ENCODE results near the gene RWDD1.

The RWDD1 gene, protein sequence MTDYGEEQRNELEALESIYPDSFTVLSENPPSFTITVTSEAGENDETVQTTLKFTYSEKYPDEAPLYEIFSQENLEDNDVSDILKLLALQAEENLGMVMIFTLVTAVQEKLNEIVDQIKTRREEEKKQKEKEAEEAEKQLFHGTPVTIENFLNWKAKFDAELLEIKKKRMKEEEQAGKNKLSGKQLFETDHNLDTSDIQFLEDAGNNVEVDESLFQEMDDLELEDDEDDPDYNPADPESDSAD

DNA sequence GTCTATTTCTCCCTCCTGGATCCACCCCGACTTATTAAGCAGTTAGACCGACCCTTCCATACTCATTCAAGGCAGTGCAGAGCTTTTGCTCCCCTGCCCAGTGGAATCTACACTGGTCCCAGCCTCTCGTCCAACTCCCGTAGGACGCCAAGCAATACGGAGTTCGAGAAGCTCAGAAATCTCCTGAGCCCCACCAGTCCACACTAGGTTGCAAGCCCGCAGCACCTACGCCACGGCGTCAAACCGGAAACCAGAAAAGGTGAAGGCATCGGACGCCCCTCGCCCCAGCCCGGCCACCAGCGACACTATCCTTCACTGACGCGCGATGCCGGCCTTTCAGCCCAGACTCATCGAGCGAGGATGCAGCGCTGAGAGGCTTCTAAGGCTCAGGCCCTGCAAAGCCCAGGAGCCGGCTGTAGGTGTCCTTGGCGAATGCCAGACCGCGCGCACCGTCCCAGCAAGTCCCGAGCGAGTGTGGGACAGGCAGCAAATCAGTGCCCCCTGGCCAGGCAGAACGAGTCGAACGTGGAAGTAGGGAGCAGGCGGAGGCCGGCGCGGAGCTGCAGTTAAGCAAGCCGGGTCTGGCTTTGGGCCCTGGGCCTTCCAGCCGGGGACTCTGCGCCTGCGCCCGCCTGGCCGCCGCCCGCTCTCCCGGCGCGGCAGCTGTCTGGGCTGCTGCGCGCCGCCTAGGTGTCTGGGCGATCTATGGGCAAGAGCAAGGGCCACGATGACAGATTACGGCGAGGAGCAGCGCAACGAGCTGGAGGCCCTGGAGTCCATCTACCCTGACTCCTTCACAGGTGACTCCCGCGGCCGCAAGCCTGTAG, at the start of gene RWDD1:
TSS of gene RWDD1 (plus strand) at position 649 of the 827 bp plus-strand sequence. CDS start at position 728, 79 bp downstream.
- peak; percentile 93 to 97 for DNase-seq

DNA sequence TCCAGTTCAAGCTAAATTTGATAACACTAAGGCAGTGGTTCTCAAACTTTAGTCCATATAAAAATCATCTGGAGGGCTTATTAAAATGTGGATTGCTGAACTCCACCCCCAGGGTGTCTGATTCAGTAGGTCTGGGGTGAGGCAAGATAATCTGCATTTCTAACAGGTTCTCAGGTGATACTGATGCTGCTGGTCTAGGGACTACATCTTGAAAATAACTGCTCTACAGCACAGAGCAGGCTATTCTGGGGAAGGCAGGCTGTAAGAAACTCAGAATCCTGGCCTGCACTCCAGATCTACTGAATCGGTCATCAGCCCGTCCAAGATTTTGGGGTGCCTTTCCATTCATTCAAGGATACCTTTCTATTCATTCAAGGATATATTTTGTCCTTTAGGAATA, 48.4 kb upstream of the RWDD1 start:
- DNase-seq = no peak

DNA sequence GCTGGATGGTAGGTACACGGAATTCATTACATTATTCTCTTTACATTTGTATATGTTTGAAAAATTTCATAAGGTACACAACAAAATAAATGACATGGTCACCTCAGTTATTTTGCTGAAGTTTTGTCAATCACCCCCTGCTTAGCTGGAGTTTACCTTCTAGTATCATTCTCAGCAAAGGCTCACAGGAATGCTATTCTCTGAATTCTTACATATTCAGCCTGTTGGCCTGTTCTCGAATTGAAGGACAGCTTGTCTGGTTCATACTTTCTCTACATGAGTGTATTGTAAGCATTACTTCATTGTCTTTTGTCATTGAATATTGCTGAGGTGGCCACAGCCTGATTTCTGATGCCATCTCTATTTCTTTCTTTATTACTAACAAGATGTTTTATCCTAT, 47.1 kb upstream of the RWDD1 start:
- no peak for DNase-seq

DNA sequence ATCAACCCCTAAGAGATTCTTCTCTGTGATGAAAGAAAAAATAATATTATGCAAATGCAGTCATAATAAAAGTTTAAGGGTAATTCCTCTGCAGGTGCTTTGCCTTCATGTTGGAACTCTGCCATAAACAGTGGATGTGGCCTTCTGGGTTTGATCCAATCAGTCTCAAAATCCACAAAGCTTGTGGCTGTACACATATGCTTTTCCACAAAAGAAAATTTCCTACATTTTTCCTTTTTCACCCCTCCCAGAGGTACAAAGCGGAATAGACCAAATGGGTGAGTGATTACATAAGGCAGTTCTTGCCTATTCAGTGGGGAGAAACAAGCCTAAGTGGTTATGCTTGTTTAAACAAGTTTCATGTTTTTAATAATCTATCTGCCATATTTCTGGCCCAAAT, 43.2 kb upstream of the RWDD1 start:
- DNase-seq = peak; percentile 2 to 15

DNA sequence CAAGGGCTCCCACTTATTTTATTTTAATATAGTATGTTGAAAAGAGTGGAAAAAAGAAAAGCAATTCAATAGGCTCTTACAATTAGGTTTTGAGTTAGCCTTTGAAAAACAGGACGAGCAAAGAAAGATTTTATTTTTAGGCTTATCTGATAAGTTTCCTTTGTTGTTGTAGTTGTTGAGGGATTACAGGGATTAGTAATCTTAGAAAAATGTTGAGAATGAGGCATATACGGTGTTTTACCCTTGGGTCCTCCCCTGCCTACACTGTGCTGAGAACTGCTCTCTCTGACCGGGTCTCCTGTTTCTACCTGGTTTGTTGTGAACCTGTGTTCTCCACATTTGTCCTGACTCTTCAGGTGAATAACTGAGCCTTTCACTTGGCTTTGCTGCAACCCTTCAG, 42.5 kb upstream of the RWDD1 start:
- no peak for DNase-seq

DNA sequence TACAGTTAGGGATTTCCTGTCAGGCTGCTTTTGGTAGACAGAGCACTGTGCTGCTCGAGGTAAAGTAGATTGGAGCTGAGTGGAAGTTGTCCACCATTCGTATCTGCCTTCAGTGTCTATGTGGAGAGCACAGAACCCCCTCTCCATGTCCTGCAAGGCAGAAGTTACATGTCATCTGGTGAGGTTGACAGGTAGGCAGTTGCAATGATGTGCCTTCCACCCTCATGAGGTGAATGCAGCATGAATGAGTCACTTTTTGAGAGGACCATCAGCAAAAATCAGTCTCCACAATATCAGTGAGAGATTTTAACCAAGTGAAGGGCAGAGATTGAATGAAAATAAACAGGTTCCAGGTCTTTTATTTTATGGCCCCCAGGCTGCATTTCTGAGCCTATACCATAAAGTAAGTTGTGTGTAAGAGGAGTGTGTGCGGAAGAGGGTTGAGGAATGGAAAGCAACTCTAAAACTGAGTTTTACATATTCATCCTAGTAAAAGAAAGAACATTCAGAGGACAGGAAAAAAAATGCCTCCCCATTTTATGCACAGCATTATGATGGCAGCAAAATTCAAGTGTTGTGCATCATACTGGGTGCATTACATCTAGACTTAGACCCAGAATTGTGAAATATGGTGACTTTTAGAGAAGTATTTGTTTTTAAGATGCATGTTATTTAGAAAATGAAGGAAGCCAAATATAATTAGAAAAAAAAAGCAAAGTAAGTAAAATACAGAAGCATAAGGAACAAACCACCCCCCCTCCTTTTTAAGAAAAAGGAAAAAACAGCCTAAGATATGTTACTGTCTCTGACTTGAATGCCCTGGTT, 41.6 kb upstream of the RWDD1 start:
- no peak for DNase-seq

DNA sequence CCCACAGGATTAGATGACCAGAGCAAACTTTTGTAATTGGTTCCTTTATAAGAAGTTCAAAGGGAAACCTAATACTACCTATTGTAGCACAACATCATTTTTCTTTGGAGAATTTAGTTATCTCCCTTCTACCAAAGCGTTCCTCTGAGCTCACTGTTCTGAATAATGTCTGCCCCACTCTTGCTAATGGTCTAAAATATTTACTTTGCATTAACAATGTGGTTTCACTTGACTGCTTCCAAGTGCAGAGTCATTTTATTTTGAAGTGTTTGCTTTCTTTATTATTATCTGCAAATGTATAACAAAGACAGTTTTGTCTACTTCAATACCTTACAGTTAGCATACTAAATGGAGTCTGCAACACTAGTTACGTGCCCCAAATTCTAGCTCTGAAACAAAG, 40.9 kb upstream of the RWDD1 start:
- peak; percentile 29 to 78 for DNase-seq

DNA sequence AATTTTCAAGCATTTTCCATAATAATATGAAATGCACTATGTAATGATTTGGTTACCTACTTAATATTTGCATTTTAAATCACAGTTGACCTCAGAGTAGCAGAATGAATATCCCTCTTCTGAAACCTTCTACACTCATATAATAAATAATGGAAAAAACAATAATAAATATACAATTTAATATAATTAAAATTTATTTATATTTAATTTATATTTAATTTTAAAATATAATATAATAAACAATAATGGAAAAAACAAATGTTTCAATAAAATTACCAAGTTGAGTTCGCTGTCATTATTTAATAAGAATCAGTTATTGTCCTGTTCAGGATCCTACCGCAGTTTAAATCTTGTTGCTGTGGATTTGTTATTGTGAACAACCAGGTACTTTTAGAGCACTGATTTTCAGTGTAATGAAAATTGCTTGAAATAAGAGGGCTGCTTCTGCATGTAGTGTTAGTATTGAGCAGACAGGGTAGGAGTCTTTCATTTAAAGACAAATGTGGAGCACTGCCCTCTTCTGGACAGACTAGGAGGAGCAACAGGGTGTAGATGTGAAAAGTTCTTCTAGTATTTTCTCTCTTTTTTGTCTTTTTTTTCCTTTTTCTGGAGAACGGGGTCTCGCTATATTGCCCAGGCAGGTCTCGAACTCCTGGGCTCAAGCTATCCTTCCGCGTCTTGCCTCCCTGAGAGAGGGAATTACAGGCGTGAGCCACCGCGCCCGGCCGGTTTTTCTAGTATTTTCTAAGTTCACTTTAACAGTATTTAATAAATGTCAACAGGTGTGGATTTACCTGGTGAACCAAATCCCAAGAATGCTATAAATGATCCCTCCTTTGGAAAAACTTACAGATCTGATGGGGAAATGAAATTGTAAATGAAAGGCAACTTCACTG, 39.4 kb upstream of the RWDD1 start:
- DNase-seq = peak; percentile 20 to 49

DNA sequence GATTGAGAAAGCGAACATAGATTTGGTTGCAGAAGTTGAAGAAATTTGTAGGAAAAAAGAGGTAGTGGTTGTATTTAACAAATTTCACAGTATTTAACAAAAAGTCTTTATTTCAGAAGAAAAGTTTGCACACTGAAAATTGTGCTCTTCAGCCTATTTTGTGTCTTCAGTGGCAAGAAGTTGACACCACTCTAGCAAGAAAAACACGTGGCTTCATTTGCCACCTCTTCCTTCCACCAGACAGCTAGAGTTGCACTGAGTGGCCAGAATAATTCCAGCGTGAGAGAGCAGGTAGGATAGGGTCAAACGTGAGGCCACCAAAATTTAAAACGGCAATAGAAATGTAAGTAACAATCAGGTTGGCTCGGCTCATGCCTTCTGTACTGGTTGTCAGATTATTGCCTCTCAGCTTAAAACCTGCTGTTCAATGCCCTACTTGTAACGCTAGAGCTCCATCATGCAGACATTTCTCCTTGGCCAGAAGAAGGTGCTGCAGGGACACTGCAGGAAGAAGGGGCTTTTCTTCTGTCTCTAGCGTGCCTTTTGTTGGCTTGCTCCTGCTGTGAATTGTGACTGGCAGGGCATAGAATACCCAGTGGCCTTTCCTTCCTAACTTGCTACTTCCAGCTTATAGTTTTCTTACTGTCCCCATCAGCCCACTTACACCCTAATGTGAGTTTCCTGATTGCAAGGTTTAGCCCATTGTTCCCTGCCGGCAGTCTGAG, 37.9 kb upstream of the RWDD1 start:
- no peak for DNase-seq

DNA sequence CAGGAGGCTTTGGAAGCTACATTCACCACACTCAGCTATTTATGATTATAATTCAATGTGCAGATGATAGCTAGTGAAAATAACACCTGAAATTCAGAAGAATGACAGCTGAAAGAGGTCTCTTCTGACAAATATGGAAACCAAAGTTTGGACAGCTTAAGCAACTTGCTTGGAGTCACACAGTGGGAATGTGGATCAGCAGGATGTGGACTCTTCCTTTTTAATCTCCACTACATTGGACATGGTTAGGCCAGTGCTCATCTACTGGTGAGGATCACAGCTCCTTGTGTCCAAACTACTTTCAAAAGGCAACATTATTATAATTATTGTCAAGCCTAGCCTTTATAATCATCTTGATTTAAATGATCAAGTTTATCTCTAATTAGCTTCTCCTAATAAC, 36.2 kb upstream of the RWDD1 start:
- no peak for DNase-seq

DNA sequence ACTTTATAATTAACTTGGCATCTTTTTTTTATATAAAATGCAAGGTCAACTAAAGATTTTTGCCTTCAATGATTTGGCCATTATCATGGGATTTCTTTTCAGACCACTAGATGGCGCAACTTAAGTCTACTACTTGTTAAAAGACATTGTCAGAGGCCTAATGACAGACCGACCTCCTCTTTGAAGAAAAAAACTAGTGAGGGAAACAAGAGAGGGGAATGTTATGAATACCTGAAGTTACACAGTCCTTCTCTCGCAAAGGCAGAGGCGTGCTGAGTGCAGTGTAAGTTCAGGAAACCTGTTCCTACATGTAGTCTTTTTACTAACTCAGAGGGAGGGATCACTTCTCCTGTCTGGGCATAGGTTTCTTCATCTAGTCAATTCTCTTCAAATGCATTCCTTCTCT, 35.1 kb upstream of the RWDD1 start:
- peak; percentile 21 to 41 for DNase-seq

DNA sequence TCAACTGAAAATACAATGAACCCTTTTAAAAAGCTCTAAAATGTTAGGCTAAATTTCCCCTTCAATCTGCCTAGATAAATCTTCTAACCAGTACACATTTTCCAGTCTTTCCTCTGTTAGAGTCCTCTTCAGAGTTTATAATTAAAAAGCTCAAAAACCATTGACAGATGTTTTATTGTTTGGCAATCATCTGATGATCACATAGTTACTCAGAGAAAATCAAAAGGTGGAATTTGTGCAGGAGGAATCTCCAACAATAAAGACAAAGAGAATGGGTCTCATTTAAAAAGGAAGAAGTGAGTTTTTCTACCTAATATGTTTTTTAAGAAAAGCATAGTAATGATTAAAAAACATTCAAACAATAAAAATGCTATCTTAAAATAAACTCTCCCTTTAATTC, 28.9 kb upstream of the RWDD1 start:
- no peak for DNase-seq

DNA sequence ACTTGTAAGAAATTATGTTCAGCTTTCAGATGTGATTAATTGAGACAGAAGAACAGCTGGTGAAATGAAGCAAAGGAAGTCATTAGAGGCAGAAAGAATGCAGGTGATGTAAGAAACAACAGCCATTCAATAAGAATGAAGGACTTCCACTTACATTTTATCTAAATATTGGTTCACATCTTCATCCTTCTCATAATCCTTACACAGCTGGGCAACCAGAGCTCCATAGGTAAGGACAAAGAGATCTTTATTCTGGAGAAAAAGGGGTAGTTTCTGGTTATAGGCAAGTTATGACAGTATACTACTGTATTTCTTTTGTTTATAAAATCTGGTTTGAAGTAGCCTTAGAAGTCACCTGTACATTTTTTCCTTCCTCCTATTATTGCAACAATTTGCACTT, 28.2 kb upstream of the RWDD1 start:
- no peak for DNase-seq

DNA sequence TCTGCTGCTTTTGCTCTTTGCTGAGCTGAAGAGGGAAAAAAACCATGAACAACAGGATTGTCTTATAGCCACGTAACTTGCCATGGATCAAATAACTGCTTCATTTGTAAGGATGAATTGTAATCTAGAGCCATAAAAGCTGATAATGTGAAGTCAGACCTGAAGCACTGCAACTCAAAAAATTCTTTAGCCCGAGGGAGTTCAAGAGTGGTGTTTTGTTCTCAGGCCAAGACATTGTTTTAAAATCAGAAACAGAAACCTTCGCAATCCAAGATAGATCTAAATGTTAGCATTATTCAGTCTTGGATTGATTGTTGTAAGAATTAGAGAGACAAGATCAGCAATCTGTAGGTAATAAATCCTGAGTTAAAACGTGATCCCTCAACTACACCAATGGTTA, 25.7 kb upstream of the RWDD1 start, which contains the start of gene TRAPPC3L:
TSS of gene TRAPPC3L (minus strand) at position 34 of the 400 bp plus-strand sequence. CDS start 170 bp downstream, outside the sequence.
- DNase-seq = no peak

DNA sequence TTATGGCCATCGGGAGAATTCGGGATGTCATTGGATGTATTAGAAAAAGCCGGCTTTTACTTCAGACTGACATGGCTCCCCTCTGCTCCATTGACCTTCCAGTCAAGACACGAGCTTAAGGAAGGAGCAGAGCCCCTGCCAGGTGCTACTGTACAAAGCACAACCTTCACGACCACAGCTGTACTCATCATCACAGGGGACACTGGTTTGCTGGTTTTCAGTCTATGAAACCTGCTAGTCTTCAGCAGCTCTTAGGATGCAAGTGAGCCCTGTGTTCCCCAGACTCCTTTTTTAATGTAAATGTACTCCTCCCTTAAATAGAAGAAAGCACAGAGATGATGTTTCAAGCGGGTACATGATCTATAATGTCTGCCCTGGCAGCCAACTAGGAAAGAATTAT, 23.9 kb upstream of the RWDD1 start:
- no peak for DNase-seq

DNA sequence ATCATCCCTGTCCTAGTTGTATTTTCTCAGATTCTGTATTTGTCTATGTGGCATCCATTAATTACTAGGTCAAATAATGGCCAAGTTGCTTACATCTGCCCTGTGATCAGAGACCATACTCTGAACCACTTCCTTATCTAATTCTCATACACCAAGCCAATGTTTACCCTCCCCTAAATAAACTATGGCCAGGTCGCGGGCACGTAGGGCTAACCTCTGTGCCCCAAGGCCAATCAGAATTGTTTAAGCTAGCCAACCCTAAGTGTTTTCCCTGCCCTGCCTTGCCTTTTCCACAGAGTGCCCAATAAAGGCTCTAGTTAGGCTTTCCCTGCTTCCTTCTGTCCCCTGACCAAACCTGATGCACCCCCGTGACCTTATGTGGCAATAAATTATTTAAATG, 20.5 kb upstream of the RWDD1 start:
- DNase-seq = no peak

DNA sequence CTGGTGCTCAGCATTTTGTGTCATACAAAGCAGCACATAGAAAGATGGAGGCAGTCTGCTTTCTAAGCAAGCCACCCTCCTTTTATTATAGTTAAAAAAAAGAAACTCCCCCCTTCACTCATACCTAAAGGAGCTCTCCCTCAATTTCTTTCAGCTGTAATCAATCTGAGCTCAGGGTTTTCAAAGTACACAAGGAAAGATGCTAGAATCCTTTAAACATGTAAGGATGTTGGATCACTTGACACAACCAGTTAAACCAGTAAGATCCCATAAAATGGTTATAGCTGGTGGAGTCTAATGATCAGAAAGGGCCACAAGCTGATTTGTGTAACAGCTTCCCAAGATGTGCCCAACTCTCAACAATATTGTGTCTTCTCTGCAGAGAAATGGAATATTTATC, 17.9 kb upstream of the RWDD1 start, which contains the start of gene CALHM4:
TSS of gene CALHM4 (plus strand) at position 301 of the 400 bp plus-strand sequence. CDS start at position 344, 43 bp downstream.
- DNase-seq = no peak

DNA sequence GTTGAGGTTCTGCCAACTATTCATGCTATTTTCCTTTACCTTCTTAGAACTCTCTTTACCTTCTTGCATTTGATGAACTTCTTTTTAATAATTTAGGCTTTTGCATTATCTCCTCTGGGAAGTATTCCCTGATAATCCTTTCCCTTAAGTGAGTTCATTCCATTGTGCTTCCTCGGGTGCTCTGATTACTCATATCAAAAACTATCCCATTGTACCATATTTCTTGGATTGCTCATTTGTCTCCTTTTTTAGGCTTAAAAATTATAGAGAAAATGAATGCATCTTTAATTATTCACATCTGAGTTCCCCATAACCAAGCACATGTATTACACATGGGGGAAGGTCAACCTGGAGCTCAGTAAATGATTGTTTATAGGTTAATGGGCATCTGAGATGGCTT, 15.2 kb upstream of the RWDD1 start:
- DNase-seq = no peak

DNA sequence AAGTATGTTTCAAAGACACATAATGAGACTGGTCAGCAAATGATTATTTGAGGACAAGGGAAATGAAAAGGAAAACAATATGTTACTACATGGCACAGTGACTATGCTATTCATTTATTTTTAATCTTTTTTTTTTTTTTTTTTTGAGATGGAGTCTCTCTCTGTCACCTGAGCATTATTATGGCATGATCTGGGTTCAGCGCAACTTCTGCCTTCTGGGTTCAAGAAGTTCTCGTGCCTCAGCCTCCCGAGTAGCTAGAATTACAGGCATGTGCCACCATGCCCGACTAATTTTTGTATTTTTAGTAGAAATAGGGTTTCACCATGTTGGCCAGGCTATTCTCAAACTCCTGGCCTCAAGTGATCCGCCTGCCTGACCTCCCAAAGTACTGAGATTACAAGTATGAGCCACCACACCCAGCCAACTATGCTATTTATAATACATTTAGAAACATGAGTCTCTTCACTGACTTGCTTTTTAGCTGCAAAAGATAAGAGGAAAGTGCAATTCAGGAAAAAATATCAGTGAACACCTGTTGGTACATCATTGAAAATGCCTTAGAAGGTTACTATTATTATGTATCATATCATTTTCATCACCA, 14.4 kb upstream of the RWDD1 start:
- no peak for DNase-seq

DNA sequence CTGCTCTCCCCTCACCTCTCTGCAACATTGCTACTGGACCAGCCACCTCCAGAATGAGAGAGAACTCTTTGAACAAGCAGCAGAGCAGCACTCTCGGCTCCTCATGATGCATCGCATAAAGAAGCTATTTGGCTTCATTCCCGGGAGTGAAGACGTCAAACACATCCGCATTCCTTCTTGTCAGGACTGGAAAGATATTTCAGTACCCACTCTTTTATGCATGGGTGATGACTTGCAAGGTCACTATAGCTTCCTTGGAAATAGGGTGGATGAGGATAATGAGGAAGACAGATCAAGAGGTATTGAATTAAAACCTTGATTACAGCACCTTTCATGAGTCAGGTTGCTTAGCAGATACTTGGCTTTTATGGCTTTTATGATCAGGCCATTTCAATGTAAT, 13.4 kb upstream of the RWDD1 start:
- DNase-seq = no peak

DNA sequence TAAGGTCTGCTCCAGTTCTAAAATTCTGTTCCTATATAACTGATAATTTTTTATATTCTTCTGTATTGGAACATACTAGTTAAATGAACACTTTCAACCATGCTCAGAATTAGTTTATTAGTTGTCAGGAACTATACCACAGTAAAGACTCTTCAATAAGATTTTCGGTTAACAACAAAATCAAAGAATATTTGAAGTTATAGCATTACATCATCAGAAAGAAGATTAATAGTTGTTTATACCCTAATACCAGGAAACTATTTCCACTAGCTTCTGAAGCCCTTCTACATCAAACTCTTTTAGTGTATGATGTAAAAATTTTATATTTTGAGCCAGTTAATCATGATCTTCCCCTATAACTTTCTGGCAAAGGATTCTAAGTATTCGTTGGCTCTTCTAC, 11.2 kb upstream of the RWDD1 start:
- no peak for DNase-seq
